Thoracic aorta (tissue), 2 donors: ENCODE results near the gene ARHGEF16. TPM values are rescaled to one million over a fixed set of nuclear protein-coding genes. Genes with fewer than 3 reads are reported as not detected.

Experiments
- ATAC-seq: fragments of 150-250 bp; one replicate; pipeline ENCODE4 v1.8.0; 2017; ENCODE audit warnings: low read depth; ENCODE audit not compliant: insufficient number of reproducible peaks, low FRiP score
- DNase-seq: peaks from one replicate; pipeline ENCODE4 v3.0.0-alpha.2; 2020; ENCODE audit warnings: low spot score
- H3K27ac ChIP-seq, 2 donors: fragments of 200-600 bp; sonication (generic); 1 replicate in 1 of 2; 2 replicates in 1 of 2; pipeline ENCODE4 v1.5.1; 2016; ENCODE audit warnings: mild to moderate bottlenecking in 2 of 2, moderate library complexity in 2 of 2
- H3K27me3 ChIP-seq: fragments of 200-600 bp; sonication (generic); replicated peaks from 2 replicates; pipeline ENCODE4 v1.6.0; 2016; ENCODE audit warnings: mild to moderate bottlenecking; ENCODE audit not compliant: insufficient read depth
- H3K36me3 ChIP-seq: fragments of 200-600 bp; sonication (generic); one replicate; pipeline ENCODE4 v1.5.1; 2016
- H3K4me1 ChIP-seq, 2 donors: fragments of 200-600 bp; sonication (generic); 1 replicate in 1 of 2; 2 replicates in 1 of 2; pipeline versions ENCODE4 v1.5.1 to v1.6.0; 2016; ENCODE audit warnings: low read depth in 2 of 2, mild to moderate bottlenecking in 1 of 2; ENCODE audit not compliant: control insufficient read depth in 1 of 2
- H3K4me3 ChIP-seq: fragments of 200-600 bp; sonication (generic); 2 replicates; pipeline ENCODE4 v1.5.1; 2016; ENCODE audit warnings: mild to moderate bottlenecking
- H3K9me3 ChIP-seq: fragments of 200-600 bp; sonication (generic); 2 replicates; pipeline ENCODE4 v1.5.1; 2016
- CTCF ChIP-seq: fragments of 200-600 bp; sonication (generic); IDR thresholded peaks from one replicate; pipeline ENCODE4 v1.5.1; 2019; ENCODE audit warnings: antibody characterized with exemption
- total RNA-seq, 2 donors: library from RNA; depleted of rRNA; stranded (reverse); fragments of >200 nt; gene quantifications; one replicate each; pipeline versions ENCODE4 v1.1.0 to v1.2.3, GENCODE V29; 2016

Gene ARHGEF16
- total RNA-seq, 2 donors from 2014 or later, result 1.6 to 2.4 TPM

GRCh38 chr1:3477241-3477995 lies 23.0 kb downstream of the ARHGEF16 start:
- Histone ChIP-seq H3K27ac (no peak overlapping the region), H3K27me3 (no peaks in the 10 kb centered on the region), H3K4me1 (no peaks in the 10 kb centered on the region), H3K9me3 (no peaks in the 10 kb centered on the region), H3K36me3 (no peaks in the 10 kb centered on the region), H3K4me3 (no peak overlapping the region)
- no peak for ATAC-seq
- no peak for DNase-seq
- TF ChIP-seq CTCF, result no peak

GRCh38 chr1:3478187-3478586 lies 23.7 kb downstream of the ARHGEF16 start:
- ATAC-seq, result no peak
- no peaks in the 10 kb centered on the region for H3K36me3 ChIP-seq
- no peak overlapping the region for H3K27ac ChIP-seq
- H3K9me3 ChIP-seq, result no peaks in the 10 kb centered on the region
- H3K27me3 ChIP-seq, result no peaks in the 10 kb centered on the region
- no peak for TF ChIP-seq CTCF
- no peaks in the 10 kb centered on the region for H3K4me1 ChIP-seq
- no peak for DNase-seq
- no peak overlapping the region for H3K4me3 ChIP-seq

- Histone ChIP-seq H3K27me3 (no peaks in the 10 kb centered on the region), H3K9me3 (no peaks in the 10 kb centered on the region), H3K4me1 (no peaks in the 10 kb centered on the region), H3K36me3 (no peaks in the 10 kb centered on the region), H3K27ac (no peak overlapping the region), H3K4me3 (no peak overlapping the region)
- TF ChIP-seq CTCF, result no peak
- DNase-seq (no peak), ATAC-seq (no peak)
Measured at GRCh38 chr1:3479511-3480368, 25.3 kb downstream of the ARHGEF16 start.

GRCh38 chr1:3480369-3480719 lies 25.9 kb downstream of the ARHGEF16 start:
- H3K4me1 ChIP-seq, result no peaks in the 10 kb centered on the region
- ATAC-seq (no peak), DNase-seq (no peak)
- H3K27me3 ChIP-seq, result no peaks in the 10 kb centered on the region
- no peaks in the 10 kb centered on the region for H3K36me3 ChIP-seq
- no peaks in the 10 kb centered on the region for H3K9me3 ChIP-seq
- no peak for TF ChIP-seq CTCF
- H3K27ac ChIP-seq, result no peak overlapping the region
- no peak overlapping the region for H3K4me3 ChIP-seq

GRCh38 chr1:3481046-3481445 lies 26.6 kb downstream of the ARHGEF16 start:
- ATAC-seq (no peak), DNase-seq (no peak)
- no peaks in the 10 kb centered on the region for H3K36me3 ChIP-seq
- H3K4me1 ChIP-seq, result no peaks in the 10 kb centered on the region
- H3K9me3 ChIP-seq, result no peaks in the 10 kb centered on the region
- no peak overlapping the region for H3K27ac ChIP-seq
- TF ChIP-seq CTCF, result no peak
- no peaks in the 10 kb centered on the region for H3K27me3 ChIP-seq
- no peak overlapping the region for H3K4me3 ChIP-seq
